IMR-90 (cell line): ENCODE measurements around the gene SPARC. TPM values are rescaled to one million over a fixed set of nuclear protein-coding genes. Genes with fewer than 3 reads are reported as not detected.

ENCODE experiments used
- ATAC-seq: fragments of 200-7000 bp; cut with Tn5 transposase; 2 replicates; pipeline ENCODE4 v1.9.1; 2020; ENCODE audit warnings: low read depth, mild to moderate bottlenecking, moderate library complexity
- BruUV-seq: library from RNA; stranded (reverse); fragments of 400-500 nt; replicated peaks from 2 replicates; lab custom pipeline; 2021; lab: Mats Ljungman, UMichigan
- CTCF ChIA-PET: fragments of 300-600 bp; formaldehyde crosslinking; extraction: SDS; loops from one replicate; lab custom pipeline; 2021; ENCODE audit warnings: antibody characterized with exemption; lab: Yijun Ruan, JAX
- POLR2A ChIA-PET: fragments of 300-600 bp; sonication (Branson Sonifier 250); formaldehyde crosslinking; loops from one replicate; lab custom pipeline; 2022; ENCODE audit warnings: antibody characterized with exemption; ENCODE audit not compliant: unreplicated experiment; lab: Charles Lee
- DNase-seq: peaks from one replicate; pipeline ENCODE4 v3.0.0; 2013
- H2AFZ ChIP-seq: replicated peaks from 2 replicates; pipeline ENCODE3; 2013; ENCODE audit warnings: low read length, mild to moderate bottlenecking; ENCODE audit not compliant: poor library complexity
- H2AK5ac ChIP-seq: 2 replicates; pipeline ENCODE4 v1.6.1; 2013; ENCODE audit warnings: low read depth, low read length, inconsistent platforms
- H2AK9ac ChIP-seq: replicated peaks from 2 replicates; pipeline ENCODE3; 2013; ENCODE audit warnings: mild to moderate bottlenecking, low read depth, low read length, moderate library complexity; ENCODE audit not compliant: poor library complexity
- H2BK120ac ChIP-seq: 2 replicates; pipeline ENCODE4 v1.6.1; 2013; ENCODE audit warnings: low read depth, low read length, inconsistent platforms
- H2BK15ac ChIP-seq: 3 replicates; pipeline ENCODE4 v1.6.1; 2013; ENCODE audit warnings: low read depth, low read length, inconsistent platforms
- H2BK20ac ChIP-seq: 2 replicates; pipeline ENCODE4 v1.6.1; 2013; ENCODE audit warnings: low read depth, mild to moderate bottlenecking, inconsistent platforms, low read length, moderate library complexity
- H2BK5ac ChIP-seq: 2 replicates; pipeline ENCODE4 v1.6.1; 2013; ENCODE audit warnings: mild to moderate bottlenecking, low read depth, low read length, inconsistent platforms; ENCODE audit not compliant: poor library complexity, severe bottlenecking
- H3K14ac ChIP-seq: replicated peaks from 2 replicates; pipeline ENCODE4 v1.6.1; 2013; ENCODE audit warnings: low read depth, low read length, inconsistent platforms
- H3K18ac ChIP-seq: 2 replicates; pipeline ENCODE4 v1.6.1; 2013; ENCODE audit warnings: low read depth, low read length, control low read depth
- H3K23ac ChIP-seq: 2 replicates; pipeline ENCODE4 v1.6.1; 2013; ENCODE audit warnings: low read depth, low read length, inconsistent platforms
- H3K27ac ChIP-seq: 2 replicates; pipeline ENCODE4 v1.5.1; 2013; ENCODE audit warnings: mild to moderate bottlenecking, control low read depth, low read length; ENCODE audit not compliant: insufficient read depth
- H3K27me3 ChIP-seq: 2 replicates; pipeline ENCODE4 v1.6.1; 2013; ENCODE audit warnings: low read length; ENCODE audit not compliant: control insufficient read depth, insufficient read depth
- H3K36me3 ChIP-seq: 2 replicates; pipeline ENCODE4 v1.6.1; 2013; ENCODE audit warnings: low read length, mixed read lengths; ENCODE audit not compliant: control insufficient read depth, insufficient read depth
- H3K4ac ChIP-seq: 2 replicates; pipeline ENCODE4 v1.6.1; 2013; ENCODE audit warnings: low read depth, low read length, inconsistent platforms
- H3K4me1 ChIP-seq: 2 replicates; pipeline ENCODE4 v1.6.1; 2013; ENCODE audit warnings: low read length, mixed read lengths; ENCODE audit not compliant: control insufficient read depth, insufficient read depth
- H3K4me2 ChIP-seq: 2 replicates; pipeline ENCODE4 v1.6.1; 2013; ENCODE audit warnings: low read depth, mild to moderate bottlenecking, control low read depth, low read length, moderate library complexity
- H3K4me3 ChIP-seq: 2 replicates; pipeline ENCODE4 v1.5.1; 2013; ENCODE audit warnings: low read depth, mild to moderate bottlenecking, control low read depth, low read length, moderate library complexity; ENCODE audit not compliant: insufficient read depth
- H3K56ac ChIP-seq: 2 replicates; pipeline ENCODE4 v1.6.1; 2013; ENCODE audit warnings: low read length, inconsistent platforms; ENCODE audit not compliant: insufficient read depth; ENCODE audit errors: extremely low read depth
- H3K79me1 ChIP-seq, 2 experiments: 2 replicates each; pipeline ENCODE4 v1.6.1; 2013; ENCODE audit warnings: low read length in 2 of 2, inconsistent platforms in 1 of 2, low read depth in 1 of 2
- H3K9ac ChIP-seq: 2 replicates; pipeline ENCODE4 v1.6.1; 2013; ENCODE audit warnings: low read depth, low read length, control low read depth
- H3K9me1 ChIP-seq: 2 replicates; pipeline ENCODE4 v1.6.1; 2013; ENCODE audit warnings: low read length, inconsistent platforms; ENCODE audit not compliant: insufficient read depth
- H3K9me3 ChIP-seq: 2 replicates; pipeline ENCODE4 v1.6.1; 2013; ENCODE audit warnings: low read length; ENCODE audit not compliant: control insufficient read depth, insufficient read depth
- H4K20me1 ChIP-seq: 2 replicates; pipeline ENCODE4 v1.6.1; 2013; ENCODE audit warnings: low read length, inconsistent platforms; ENCODE audit not compliant: insufficient read depth
- H4K5ac ChIP-seq: 2 replicates; pipeline ENCODE4 v1.6.1; 2013; ENCODE audit warnings: mild to moderate bottlenecking, low read depth, low read length, control low read depth
- H4K8ac ChIP-seq, 2 experiments: 2 replicates each; pipeline ENCODE4 v1.6.1; 2013; ENCODE audit warnings: low read depth in 2 of 2, low read length in 2 of 2, control low read depth in 1 of 2, inconsistent platforms in 1 of 2
- H4K91ac ChIP-seq: 2 replicates; pipeline ENCODE4 v1.6.1; 2013; ENCODE audit warnings: low read depth, low read length, inconsistent platforms; ENCODE audit not compliant: insufficient read depth
- BHLHE40 ChIP-seq: fragments of 150-350 bp; IDR thresholded peaks from 2 replicates; pipeline ENCODE4 v1.6.1; 2016; ENCODE audit warnings: mild to moderate bottlenecking, low read depth, low read length
- CTCF ChIP-seq: conservative IDR thresholded peaks from 2 replicates; pipeline ENCODE4 v1.5.1; 2012; ENCODE audit warnings: mild to moderate bottlenecking, low read depth, low read length, improper control_type of control experiment
- MXI1 ChIP-seq: IDR thresholded peaks from 2 replicates; pipeline ENCODE4 v1.6.1; 2012; ENCODE audit warnings: low read depth, mild to moderate bottlenecking, low read length, moderate library complexity, borderline replicate concordance
- NFE2L2 ChIP-seq: fragments of 150-350 bp; IDR thresholded peaks from 2 replicates; pipeline ENCODE4 v1.6.1; 2016; ENCODE audit warnings: low read depth, mild to moderate bottlenecking, low read length
- USF2 ChIP-seq: fragments of 150-350 bp; IDR thresholded peaks from 2 replicates; pipeline ENCODE4 v1.6.1; 2017; ENCODE audit warnings: mild to moderate bottlenecking, antibody characterized with exemption, low read length, low read depth
- WGBS, 2 experiments: methylation state at CpG; one replicate each; pipeline versions ENCODE4 v1.1.5 to v1.1.7; 2013; ENCODE audit warnings: missing lambda C conversion rate in 2 of 2; ENCODE audit not compliant: insufficient read length in 1 of 2; ENCODE audit errors: extremely low coverage in 2 of 2; 5-methylcytosine and 5-hydroxymethylcytosine counted together
- dilution Hi-C: fragments of 300-500 bp; cut with HindIII; formaldehyde crosslinking; loops from one replicate; pipeline ENCODE4 v1.14.3; 2018; ENCODE audit warnings: low sequenced_read_pairs; ENCODE audit not compliant: unreplicated experiment
- in situ Hi-C: fragments of 300-500 bp; cut with MboI; formaldehyde crosslinking; loops from 3 replicates; pipeline ENCODE4 v1.14.3; 2019; ENCODE audit warnings: low sequenced_read_pairs, inconsistent platforms, mixed read lengths
- intact Hi-C: fragments of 100-400 bp; cut with micrococcal nuclease; formaldehyde crosslinking; loops from 2 replicates; pipeline ENCODE4 v1.10.0; 2022
- polyA plus RNA-seq, 3 experiments: library from polyadenylated mRNA; depleted of rRNA; stranded (reverse); fragments of >200 nt; gene quantifications; 2 replicates each; pipeline ENCODE4 v1.2.3, GENCODE V29; 2012; ENCODE audit warnings: low replicate concordance in 1 of 3
- total RNA-seq: library from RNA; depleted of rRNA; stranded (reverse); fragments of >200 nt; gene quantifications from 2 replicates; pipeline ENCODE4 v1.2.3, GENCODE V29; 2012

SPARC gene
- total and polyA plus RNA-seq, 2 of the 4 experiments (the other 2 are of a cell fraction) = 1,186 to 4,692 TPM

GRCh38 chr5:151682240-151682639 is 4.5 kb downstream of the SPARC start:
- H3K27ac ChIP-seq = peak overlapping the region; percentile 46; the same call in 1 of the 2 replicates
- H3K14ac ChIP-seq = peak overlapping the region; percentile 76
- H3K9ac ChIP-seq = peak overlapping the region; percentile 11; the same call in 1 of the 2 replicates
- H3K56ac ChIP-seq = no peak overlapping the region
- peak overlapping the region; percentile 49 for H2BK5ac ChIP-seq
- no peak overlapping the region; the same call in 1 of the 2 replicates for H2AK5ac ChIP-seq
- H3K9me1 ChIP-seq = peaks cover 30% of the 10 kb centered on the region
- H3K4me3 ChIP-seq = no peak overlapping the region
- TF ChIP-seq NFE2L2 = no peak
- TF ChIP-seq MXI1 = peak; percentile 71
- TF ChIP-seq USF2 = peak; percentile 7; the same call in 1 of the 2 replicates
- no peak for TF ChIP-seq BHLHE40
- TF ChIP-seq CTCF = 0 out of 2 replicates have a peak, but pooled peaks have one; percentile 9
- intact Hi-C loops = no loop called here
- H4K20me1 ChIP-seq = peaks cover 89% of the 10 kb centered on the region
- H4K5ac ChIP-seq = no peak overlapping the region
- POLR2A ChIA-PET = interaction anchor here (1.0 to 5.1 kb wide), 8 partner anchors 9 to 89 kb away, joined by 3 to 70 read pairs (median 14); no protein-coding TSS in a partner anchor
- CTCF ChIA-PET = interaction anchor here (0.6 to 4.4 kb wide), 8 partner anchors 11 to 59 kb away, joined by 3 to 36 read pairs (median 4); no protein-coding TSS in a partner anchor
- H3K36me3 ChIP-seq = peaks cover 49% of the 10 kb centered on the region
- H4K91ac ChIP-seq = no peak overlapping the region
- H2BK20ac ChIP-seq = no peak overlapping the region
- no peak overlapping the region for H2AFZ ChIP-seq
- peak overlapping the region; percentile 73 for H3K4me2 ChIP-seq
- H2BK15ac ChIP-seq = no peak overlapping the region
- BruUV-seq = no TSS peak
- no peaks in the 10 kb centered on the region for H3K27me3 ChIP-seq
- H2AK9ac ChIP-seq = no peak overlapping the region
- peaks cover 0 to 42% of the 10 kb centered on the region in 2 experiments; a peak in 2 of 4 replicates for H3K79me1 ChIP-seq
- in situ Hi-C loops = no loop called here
- dilution Hi-C loops = no loop called here
- no peak overlapping the region for H3K18ac ChIP-seq
- no peak for DNase-seq
- peak overlapping the region in 1 of 2 experiments; percentile 7; a peak in 1 of 4 replicates for H4K8ac ChIP-seq
- peak overlapping the region; percentile 49 for H3K23ac ChIP-seq
- ATAC-seq = no peak
- no peak overlapping the region for H3K4ac ChIP-seq
- H2BK120ac ChIP-seq = no peak overlapping the region
- WGBS, 2 experiments = 100% methylated on average over 1 of the region's 6 CpGs; no CpG with 5 or more reads in 1 of the 2 experiments
- H3K9me3 ChIP-seq = no peaks in the 10 kb centered on the region
- H3K4me1 ChIP-seq = peaks cover 47% of the 10 kb centered on the region
